ENCODE data around the gene RGS7BP. TPM values are rescaled to one million over a fixed set of nuclear protein-coding genes. Genes with fewer than 3 reads are reported as not detected.

RGS7BP gene
- total RNA-seq, 1 experiment from 2014 or later, result not detected

DNA sequence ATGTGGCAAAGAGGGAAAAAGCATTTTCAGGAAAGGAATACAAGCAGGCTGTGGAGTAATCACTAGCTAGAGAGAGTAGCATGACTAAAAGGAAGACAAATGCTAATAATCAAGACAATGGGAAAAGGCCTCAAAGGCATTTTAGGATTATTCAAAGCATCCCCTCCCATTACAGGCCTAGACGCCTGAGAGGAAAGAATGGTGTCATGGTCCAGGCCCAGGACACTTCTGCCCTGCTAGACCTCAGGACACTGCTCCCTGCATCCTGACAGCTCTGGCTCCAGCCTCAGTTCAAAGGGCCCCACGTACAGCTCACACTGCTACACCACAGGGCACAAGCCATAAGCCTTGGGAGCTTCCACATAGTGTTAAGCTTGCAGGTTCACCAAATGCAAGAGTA is 143.7 kb downstream of the RGS7BP start:
- H3K9me2 ChIP-seq (ENCODE audit: insufficient read depth), result peaks cover 3% of the 10 kb centered on the region; the same call in 1 of the 2 replicates
- no peaks in the 10 kb centered on the region for H3K9me3 ChIP-seq (ENCODE audit: insufficient read depth, low read depth)
- POLR2A ChIA-PET (ENCODE audit: unreplicated experiment), result no interaction called here
- no peaks in the 10 kb centered on the region for H3K79me2 ChIP-seq (ENCODE audit: low read depth)
- BruUV-seq (replicated peaks), result no TSS peak
- H3K4me3 ChIP-seq, result no peak overlapping the region
- intact Hi-C loops (cut with micrococcal nuclease; ENCODE audit: unreplicated experiment), result no loop called here
- no peak for DNase-seq
- H2AFZ ChIP-seq, result no peak overlapping the region
- H3F3A ChIP-seq (ENCODE audit: insufficient read depth, low read depth), result no peaks in the 10 kb centered on the region
- H3K27ac ChIP-seq, result no peak overlapping the region
- no peak overlapping the region for H3K4me2 ChIP-seq
- H3K36me3 ChIP-seq (ENCODE audit: low read depth), result no peaks in the 10 kb centered on the region
- no peak for TF ChIP-seq EZH2 (IDR thresholded peaks at IDR 0.05; ENCODE audit: low read depth)
- TF ChIP-seq CTCF (conservative IDR thresholded peaks at IDR 0.05), result no peak
- H3K4me1 ChIP-seq (replicated peaks; ENCODE audit: insufficient read depth), result no peaks in the 10 kb centered on the region
- no peaks in the 10 kb centered on the region for H3K27me3 ChIP-seq (ENCODE audit: insufficient read depth, low read depth)
- H4K20me1 ChIP-seq (ENCODE audit: insufficient read depth), result no peaks in the 10 kb centered on the region
- CTCF ChIA-PET, result no interaction called here

DNA sequence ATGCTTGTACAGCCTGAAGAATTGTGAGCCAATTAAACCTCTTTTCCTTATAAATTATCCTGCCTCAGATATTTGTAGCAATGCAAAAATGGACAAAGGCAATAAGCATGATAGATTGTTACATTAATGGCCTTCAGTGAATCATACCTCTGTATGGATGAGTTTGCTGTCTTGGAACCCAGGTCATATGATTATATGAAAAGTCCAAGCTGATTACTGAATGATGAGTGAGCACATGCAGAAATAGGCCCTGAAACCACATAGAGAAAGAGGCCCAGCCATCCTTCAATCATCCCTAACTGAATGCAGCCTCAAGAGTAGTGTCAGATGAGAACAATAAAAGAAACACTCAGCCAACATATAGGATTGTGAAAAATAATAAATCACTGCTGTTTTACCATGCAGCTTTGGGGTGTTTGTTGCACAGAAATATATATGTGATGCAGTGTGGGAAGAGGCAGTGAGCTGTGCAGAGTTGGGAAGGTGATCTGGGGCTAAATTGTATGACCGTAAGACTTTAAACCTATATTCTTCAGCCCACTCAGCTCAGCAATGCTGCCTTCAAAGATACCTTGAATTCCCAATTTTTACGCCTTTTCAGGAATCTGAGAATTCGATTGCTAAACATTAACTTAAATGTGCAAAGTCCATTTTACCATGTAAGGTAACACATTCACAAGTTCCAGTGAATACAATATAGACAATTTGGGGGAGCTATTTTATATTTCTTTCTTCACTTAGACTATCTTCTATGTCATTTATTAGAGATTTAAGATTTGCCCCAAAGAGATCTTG is 148.1 kb downstream of the RGS7BP start:
- Histone ChIP-seq H3K27ac (no peak overlapping the region), H3K4me3 (no peak overlapping the region), H4K20me1 (ENCODE audit: insufficient read depth) (no peaks in the 10 kb centered on the region), H2AFZ (no peak overlapping the region), H3K4me2 (no peak overlapping the region), H3K9me2 (ENCODE audit: insufficient read depth) (no peaks in the 10 kb centered on the region), H3K9me3 (ENCODE audit: insufficient read depth, low read depth) (no peaks in the 10 kb centered on the region), H3K4me1 (replicated peaks; ENCODE audit: insufficient read depth) (no peaks in the 10 kb centered on the region), H3F3A (ENCODE audit: insufficient read depth, low read depth) (no peaks in the 10 kb centered on the region), H3K79me2 (ENCODE audit: low read depth) (no peaks in the 10 kb centered on the region), H3K27me3 (ENCODE audit: insufficient read depth, low read depth) (no peaks in the 10 kb centered on the region), H3K36me3 (ENCODE audit: low read depth) (no peaks in the 10 kb centered on the region)
- BruUV-seq (replicated peaks), result no TSS peak
- TF ChIP-seq CTCF (conservative IDR thresholded peaks at IDR 0.05) (no peak), EZH2 (IDR thresholded peaks at IDR 0.05; ENCODE audit: low read depth) (no peak)
- intact Hi-C loops (cut with micrococcal nuclease; ENCODE audit: unreplicated experiment), result no loop called here
- ChIA-PET POLR2A (ENCODE audit: unreplicated experiment) (no interaction called here), CTCF (no interaction called here)
- no peak for DNase-seq

DNA sequence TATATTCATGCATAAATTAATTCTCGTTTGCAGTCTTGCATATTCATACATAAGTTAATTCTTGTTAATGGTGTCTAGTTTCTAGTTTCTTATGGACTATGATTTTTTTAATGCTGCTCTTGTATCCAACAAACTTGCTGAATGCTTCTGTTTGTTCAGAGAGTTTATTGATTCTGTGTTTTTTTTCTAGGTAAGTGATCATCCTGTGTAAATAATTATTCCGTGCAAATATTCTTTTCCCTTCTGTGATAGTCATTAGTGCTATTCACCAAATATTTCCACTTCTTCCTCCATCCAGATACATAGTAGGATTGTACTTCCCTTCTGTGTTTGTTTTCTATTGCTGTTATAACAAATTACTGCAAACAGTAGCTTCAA is 148.7 kb downstream of the RGS7BP start:
- Histone ChIP-seq H3K4me3 (no peak overlapping the region), H3K4me1 (replicated peaks; ENCODE audit: insufficient read depth) (no peaks in the 10 kb centered on the region), H3K79me2 (ENCODE audit: low read depth) (no peaks in the 10 kb centered on the region), H2AFZ (no peak overlapping the region), H4K20me1 (ENCODE audit: insufficient read depth) (no peaks in the 10 kb centered on the region), H3F3A (ENCODE audit: insufficient read depth, low read depth) (no peaks in the 10 kb centered on the region), H3K9me3 (ENCODE audit: insufficient read depth, low read depth) (no peaks in the 10 kb centered on the region), H3K27ac (no peak overlapping the region), H3K4me2 (no peak overlapping the region), H3K36me3 (ENCODE audit: low read depth) (no peaks in the 10 kb centered on the region), H3K27me3 (ENCODE audit: insufficient read depth, low read depth) (no peaks in the 10 kb centered on the region), H3K9me2 (ENCODE audit: insufficient read depth) (no peaks in the 10 kb centered on the region)
- POLR2A ChIA-PET (ENCODE audit: unreplicated experiment), result no interaction called here
- DNase-seq, result no peak
- intact Hi-C loops (cut with micrococcal nuclease; ENCODE audit: unreplicated experiment), result no loop called here
- BruUV-seq (replicated peaks), result no TSS peak
- CTCF ChIA-PET, result no interaction called here
- TF ChIP-seq CTCF (conservative IDR thresholded peaks at IDR 0.05) (no peak), EZH2 (IDR thresholded peaks at IDR 0.05; ENCODE audit: low read depth) (no peak)
